Mesothelial cell of epicardium (in vitro differentiated cells): ENCODE data around the gene CDK2. TPM values are rescaled to one million over a fixed set of nuclear protein-coding genes. Genes with fewer than 3 reads are reported as not detected.
"Not testable (repeated sequence)": the region's sequence is repeated elsewhere in the genome, so short reads cannot be mapped to it uniquely, and the experiment has no call there.

ENCODE experiments used
- DNase-seq, 2 experiments: peaks; one replicate each; pipeline ENCODE4 v3.0.0; 2021; ENCODE audit warnings: low spot score in 2 of 2; ENCODE audit not compliant: unreplicated experiment in 2 of 2
- H3K27ac Mint-ChIP-seq: 2 replicates; pipeline ENCODE4 v1.8.0; 2021; ENCODE audit warnings: mixed read lengths
- H3K27me3 Mint-ChIP-seq: 2 replicates; pipeline ENCODE4 v1.8.0; 2021; ENCODE audit warnings: low read depth, mixed read lengths
- H3K36me3 Mint-ChIP-seq: 2 replicates; pipeline ENCODE4 v1.8.0; 2021; ENCODE audit warnings: mixed read lengths
- H3K4me1 Mint-ChIP-seq: 2 replicates; pipeline ENCODE4 v1.8.0; 2021; ENCODE audit warnings: mixed read lengths
- H3K4me3 Mint-ChIP-seq: 2 replicates; pipeline ENCODE4 v1.8.0; 2021; ENCODE audit warnings: mild to moderate bottlenecking, moderate library complexity, mixed read lengths
- H3K9me3 Mint-ChIP-seq: 2 replicates; pipeline ENCODE4 v1.8.0; 2021; ENCODE audit warnings: mixed read lengths
- CTCF ChIP-seq: fragments of 200-600 bp; sonication (generic); IDR thresholded peaks from one replicate; pipeline ENCODE4 v1.5.0; 2021; ENCODE audit warnings: antibody characterized with exemption; ENCODE audit not compliant: unreplicated experiment
- total RNA-seq: library from RNA; stranded (reverse); gene quantifications from 3 replicates; pipeline ENCODE4 v1.2.1, GENCODE V29; 2021

Gene CDK2
- total RNA-seq, 1 donor from 2014 or later = 52.4 TPM

DNA sequence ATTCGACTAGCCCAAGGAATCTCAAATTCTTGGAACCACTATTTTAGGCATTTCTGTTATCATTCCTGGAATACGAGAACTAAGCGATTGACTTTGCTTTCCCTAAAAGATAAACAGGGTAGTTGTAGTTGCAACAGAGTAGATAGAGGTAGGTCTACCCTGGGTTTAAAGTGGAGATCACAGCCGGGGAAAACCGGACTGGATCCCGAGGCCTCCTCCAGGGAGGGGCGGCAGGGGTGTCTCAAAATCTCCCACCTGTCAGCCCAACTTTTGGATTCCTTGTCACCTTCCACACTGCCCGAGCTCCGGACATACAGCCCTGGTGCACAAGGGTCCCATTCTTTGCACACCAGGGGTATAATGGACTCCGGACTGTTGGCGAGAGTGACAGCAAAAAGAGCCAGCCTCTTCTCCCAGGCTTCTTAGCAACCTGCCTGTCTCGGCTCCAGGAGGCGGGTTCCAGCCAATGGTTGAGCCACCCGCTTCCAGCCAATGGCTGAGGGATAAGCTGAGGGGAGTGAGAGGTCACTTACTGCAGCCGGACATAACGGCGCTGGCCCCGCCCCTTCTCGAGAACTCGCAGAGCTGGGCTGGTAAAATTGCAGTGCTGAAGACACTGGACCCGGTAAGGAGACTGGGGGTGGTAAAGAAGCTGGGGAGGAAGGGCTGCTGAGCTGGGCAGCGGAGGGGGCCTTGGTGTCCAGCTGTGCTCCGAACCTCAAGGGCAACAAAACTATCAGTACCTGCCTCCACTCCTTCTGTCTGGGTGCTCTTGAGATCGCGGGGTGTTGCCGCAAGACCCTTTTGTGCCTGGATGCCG lies 30.3 kb downstream of the CDK2 start, which contains the start of gene SUOX:
Gene SUOX, plus strand, starts transcription at position 562 of the 820 bp plus-strand sequence. CDS start 4,946 bp downstream, outside the sequence.
- no peak for TF ChIP-seq CTCF
- DNase-seq = peak; percentile 69 to 85
- Mint-ChIP-seq H3K36me3 (peaks cover 17% of the 10 kb centered on the region), H3K27ac (peak within 1 kb of the TSS; percentile 95), H3K9me3 (no peaks in the 10 kb centered on the region), H3K27me3 (no peaks in the 10 kb centered on the region), H3K4me3 (peak within 1 kb of the TSS; percentile 98), H3K4me1 (peaks cover 11% of the 10 kb centered on the region)

DNA sequence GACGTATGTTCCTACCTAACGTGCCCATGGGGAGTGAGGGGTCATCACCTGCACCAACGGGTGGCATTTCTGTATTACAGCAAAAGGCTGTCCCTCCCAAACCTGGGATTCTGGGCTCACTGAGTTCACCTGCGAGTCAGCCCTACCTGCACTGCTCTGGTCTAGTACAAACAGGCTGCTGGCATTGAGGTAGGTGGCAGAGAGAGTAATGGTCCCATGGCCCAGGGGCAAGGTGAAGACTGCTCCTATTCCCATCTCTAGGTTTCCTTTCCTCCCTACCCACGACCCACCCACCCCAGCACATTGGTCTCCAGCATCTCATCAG lies 30.9 kb downstream of the CDK2 start:
- peaks cover 11% of the 10 kb centered on the region for H3K4me1 Mint-ChIP-seq
- no peak for TF ChIP-seq CTCF

DNA sequence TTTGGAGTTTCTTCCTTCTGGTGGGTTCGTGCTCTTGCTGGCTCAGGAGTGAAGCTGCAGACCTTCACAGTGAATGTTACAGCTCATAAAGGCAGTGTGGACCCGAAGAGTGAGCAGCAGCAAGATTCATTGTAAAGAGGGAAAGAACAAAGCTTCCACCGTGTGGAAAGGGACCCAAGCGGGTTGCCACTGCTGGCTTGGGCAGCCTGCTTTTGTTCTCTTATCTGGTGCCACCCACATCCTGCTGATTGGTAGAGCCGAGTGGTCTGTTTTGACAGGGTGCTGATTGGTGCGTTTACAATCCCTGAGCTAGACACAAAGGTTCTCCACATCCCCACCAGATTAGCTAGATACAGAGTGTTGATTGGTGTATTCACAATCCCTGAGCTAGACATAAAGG lies 32.9 kb downstream of the CDK2 start:
- not testable (repeated sequence) for DNase-seq
- peak overlapping the region; percentile 32 for H3K4me3 Mint-ChIP-seq

More for the DNA sequence above, 30.9 kb downstream of the CDK2 start:
- Mint-ChIP-seq H3K27me3 (no peaks in the 10 kb centered on the region), H3K4me3 (peak overlapping the region; percentile 98), H3K36me3 (peaks cover 18% of the 10 kb centered on the region), H3K27ac (peak overlapping the region; percentile 95), H3K9me3 (no peaks in the 10 kb centered on the region)
- DNase-seq = no peak

GRCh38 chr12:55999999-56000540 lies 33.4 kb downstream of the CDK2 start:
- peaks cover 21% of the 10 kb centered on the region for H3K36me3 Mint-ChIP-seq
- H3K9me3 Mint-ChIP-seq, H3K4me3 Mint-ChIP-seq: not testable (repeated sequence)

More for the DNA sequence above, 32.9 kb downstream of the CDK2 start:
- H3K9me3 Mint-ChIP-seq, H3K27ac Mint-ChIP-seq, H3K27me3 Mint-ChIP-seq: not testable (repeated sequence)
- H3K36me3 Mint-ChIP-seq = peaks cover 18% of the 10 kb centered on the region
- H3K4me1 Mint-ChIP-seq = peaks cover 11% of the 10 kb centered on the region

GRCh38 chr12:56001487-56002100 lies 35.0 kb downstream of the CDK2 start:
- TF ChIP-seq CTCF = no peak
- Mint-ChIP-seq H3K9me3 (no peaks in the 10 kb centered on the region), H3K4me1 (peaks cover 11% of the 10 kb centered on the region), H3K27me3 (no peaks in the 10 kb centered on the region), H3K36me3 (peaks cover 21% of the 10 kb centered on the region), H3K27ac (no peak overlapping the region), H3K4me3 (no peak overlapping the region)
- no peak for DNase-seq

More at GRCh38 chr12:55999999-56000540, 33.4 kb downstream of the CDK2 start:
- peaks cover 11% of the 10 kb centered on the region for H3K4me1 Mint-ChIP-seq
- not testable (repeated sequence) for DNase-seq, H3K27me3 Mint-ChIP-seq, H3K27ac Mint-ChIP-seq

- not testable (repeated sequence) for DNase-seq, H3K4me3 Mint-ChIP-seq, H3K27me3 Mint-ChIP-seq, H3K27ac Mint-ChIP-seq, H3K9me3 Mint-ChIP-seq
- Mint-ChIP-seq H3K4me1 (peaks cover 11% of the 10 kb centered on the region), H3K36me3 (peaks cover 21% of the 10 kb centered on the region)
Measured at GRCh38 chr12:56003376-56003775, 36.7 kb downstream of the CDK2 start.

GRCh38 chr12:56004211-56004610 lies 37.6 kb downstream of the CDK2 start:
- TF ChIP-seq CTCF = no peak
- no peak overlapping the region for H3K27ac Mint-ChIP-seq
- H3K4me3 Mint-ChIP-seq = no peak overlapping the region
- H3K9me3 Mint-ChIP-seq = no peaks in the 10 kb centered on the region
- DNase-seq = no peak
- peaks cover 21% of the 10 kb centered on the region for H3K36me3 Mint-ChIP-seq
- H3K27me3 Mint-ChIP-seq = no peaks in the 10 kb centered on the region
- peaks cover 15% of the 10 kb centered on the region for H3K4me1 Mint-ChIP-seq
